GM18508 (cell line): ENCODE data around the gene SEPHS1.
"Not testable (repeated sequence)": the region's sequence is repeated elsewhere in the genome, so short reads cannot be mapped to it uniquely, and the experiment has no call there.

Experiments
- ATAC-seq: cut with Tn5 transposase; IDR thresholded peaks from one replicate; pipeline ENCODE4 v1.9.1; 2021; ENCODE audit warnings: moderate number of reproducible peaks; ENCODE audit not compliant: insufficient read depth, unreplicated experiment

SEPHS1 gene

GRCh38 chr10:13348216-13349017, at the start of gene SEPHS1:
TSS of gene SEPHS1 (minus strand) at chr10:13348293. CDS start at chr10:13344950, 3,343 bp downstream.
- ATAC-seq = no peak

GRCh38 chr10:13397052-13397451, 49.0 kb upstream of the SEPHS1 start:
- ATAC-seq = no peak

GRCh38 chr10:13396369-13396768, 48.3 kb upstream of the SEPHS1 start:
- ATAC-seq = no peak

GRCh38 chr10:13395540-13395939, 47.4 kb upstream of the SEPHS1 start:
- no peak for ATAC-seq

GRCh38 chr10:13393640-13394039, 45.5 kb upstream of the SEPHS1 start:
- no peak for ATAC-seq

- no peak for ATAC-seq
Observed at GRCh38 chr10:13392701-13393100, 44.6 kb upstream of the SEPHS1 start.

- no peak for ATAC-seq
Observed at GRCh38 chr10:13390604-13391522, 42.8 kb upstream of the SEPHS1 start.

- ATAC-seq = no peak
Observed at GRCh38 chr10:13388478-13389230, 40.6 kb upstream of the SEPHS1 start.

- ATAC-seq = no peak
Observed at GRCh38 chr10:13386021-13386420, 37.9 kb upstream of the SEPHS1 start.

- ATAC-seq = no peak
Observed at GRCh38 chr10:13383399-13383761, 35.3 kb upstream of the SEPHS1 start.

- no peak for ATAC-seq
Observed at GRCh38 chr10:13382703-13383398, 34.8 kb upstream of the SEPHS1 start.

GRCh38 chr10:13379061-13379460, 31.0 kb upstream of the SEPHS1 start:
- not testable (repeated sequence) for ATAC-seq

GRCh38 chr10:13376746-13377145, 28.7 kb upstream of the SEPHS1 start:
- no peak for ATAC-seq

- ATAC-seq = no peak
Observed at GRCh38 chr10:13376297-13376696, 28.2 kb upstream of the SEPHS1 start.

GRCh38 chr10:13375791-13376190, 27.7 kb upstream of the SEPHS1 start:
- no peak for ATAC-seq

- ATAC-seq = no peak
Observed at GRCh38 chr10:13373644-13374043, 25.6 kb upstream of the SEPHS1 start.

GRCh38 chr10:13372524-13372923, 24.4 kb upstream of the SEPHS1 start:
- ATAC-seq = no peak

GRCh38 chr10:13371897-13372470, 23.9 kb upstream of the SEPHS1 start:
- peak; percentile 61 for ATAC-seq

GRCh38 chr10:13366891-13367290, 18.8 kb upstream of the SEPHS1 start:
- ATAC-seq = no peak

- ATAC-seq = no peak
Observed at GRCh38 chr10:13365831-13366230, 17.7 kb upstream of the SEPHS1 start.
